Activated gamma-delta T cell treated with anti-CD3 and anti-CD28 coated beads, Interleukin-2, amount 50 U/mL, for 16 hours (primary cell): Measurements from ENCODE around the gene DUS1L.

Experiments
- DNase-seq: peaks from one replicate; pipeline ENCODE4 v3.0.0-alpha.2; 2020; ENCODE audit warnings: low read depth

DUS1L gene

DNA sequence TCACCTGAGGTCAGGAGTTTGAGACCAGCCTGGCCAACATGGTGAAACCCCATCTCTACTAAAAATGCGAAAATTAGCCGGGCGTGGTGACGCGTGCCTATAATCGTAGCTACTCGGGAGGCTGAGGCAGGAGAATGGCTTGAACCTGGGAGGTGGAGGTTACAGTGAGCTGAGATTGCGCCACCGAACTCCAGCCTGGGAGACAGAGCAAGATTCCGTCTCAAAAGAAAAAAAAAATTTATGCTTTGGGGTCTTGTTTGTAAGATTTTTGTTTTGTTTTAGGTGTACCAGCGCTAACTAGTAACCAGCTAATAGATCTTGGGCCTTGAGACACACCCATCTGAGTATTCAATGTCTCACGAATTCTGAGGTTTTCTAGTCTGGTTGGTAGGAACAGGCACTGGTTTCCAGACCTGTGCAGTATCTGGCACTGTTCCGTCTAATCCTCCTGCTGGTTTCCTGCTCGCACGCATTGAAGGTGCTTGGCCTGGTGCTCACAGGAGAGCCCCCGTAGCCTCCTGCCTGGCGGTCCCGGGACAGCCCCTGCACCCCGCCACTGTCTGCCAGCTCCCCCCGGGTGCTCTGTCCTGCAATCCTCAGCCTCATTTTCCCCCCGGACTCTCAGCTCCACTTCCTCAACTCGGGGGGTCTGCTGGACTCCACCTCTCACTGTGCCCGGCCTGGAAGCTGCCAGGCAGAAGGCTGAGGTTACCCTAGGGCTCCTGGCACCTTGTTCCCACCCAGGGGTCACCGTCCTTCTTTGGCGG, 10.6 kb upstream of the DUS1L start:
- no peak for DNase-seq

DNA sequence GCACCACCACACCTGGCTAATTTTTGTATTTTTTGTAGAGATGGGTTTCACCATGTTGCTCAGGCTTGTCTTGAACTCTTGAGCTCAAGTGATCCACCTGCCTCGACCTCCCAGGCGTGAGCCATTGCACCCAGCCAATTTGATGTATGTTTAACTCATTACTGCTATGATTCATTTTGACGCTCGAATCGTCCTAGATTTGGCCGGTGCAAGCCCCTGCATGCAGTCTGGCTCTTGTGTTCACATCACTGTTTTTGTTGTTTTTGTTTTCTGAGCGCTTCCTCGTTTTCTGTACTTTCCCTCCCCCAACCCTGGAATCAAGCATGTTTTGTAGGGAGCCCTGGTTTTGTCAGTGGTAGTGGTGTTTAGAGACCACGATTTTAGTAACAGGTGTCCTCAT, 7.8 kb upstream of the DUS1L start:
- no peak for DNase-seq

DNA sequence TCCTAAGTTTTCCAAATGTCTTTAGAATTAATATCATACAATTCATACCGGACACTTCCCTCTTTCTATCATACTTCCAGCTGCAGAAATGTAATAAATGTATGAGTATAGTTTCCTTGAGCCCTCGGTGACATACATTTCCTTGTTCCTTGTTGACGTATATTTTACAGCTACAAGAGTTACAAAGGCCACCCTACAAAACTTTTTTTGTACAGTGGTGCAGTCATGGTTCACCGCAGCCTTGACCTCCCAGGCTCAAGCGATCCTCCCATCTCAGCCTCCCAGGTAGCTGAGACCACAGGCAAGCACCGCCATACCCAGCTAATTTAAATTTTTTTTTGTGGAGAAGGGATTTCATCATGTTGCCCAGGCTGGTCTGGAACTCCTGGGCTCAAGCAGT, 7.2 kb upstream of the DUS1L start:
- no peak for DNase-seq

DNA sequence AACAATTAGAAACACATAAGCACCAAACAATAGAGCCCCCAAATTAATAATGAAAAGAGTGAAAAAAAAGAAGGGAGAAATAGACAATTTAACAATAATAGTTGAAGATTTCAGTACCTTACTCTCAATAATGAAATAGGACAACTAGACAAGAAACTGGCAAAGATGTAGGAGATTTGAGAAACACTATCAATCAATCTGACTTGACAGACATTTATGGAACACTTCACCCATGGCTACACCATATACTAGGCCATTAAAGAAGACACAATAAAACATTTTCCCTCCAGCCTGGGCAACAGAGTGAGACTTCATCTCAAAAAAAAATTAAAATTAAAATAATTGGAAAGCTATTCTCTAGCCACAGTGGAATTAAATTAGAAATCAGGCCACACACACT, 5.0 kb upstream of the DUS1L start:
- DNase-seq, result no peak

DNA sequence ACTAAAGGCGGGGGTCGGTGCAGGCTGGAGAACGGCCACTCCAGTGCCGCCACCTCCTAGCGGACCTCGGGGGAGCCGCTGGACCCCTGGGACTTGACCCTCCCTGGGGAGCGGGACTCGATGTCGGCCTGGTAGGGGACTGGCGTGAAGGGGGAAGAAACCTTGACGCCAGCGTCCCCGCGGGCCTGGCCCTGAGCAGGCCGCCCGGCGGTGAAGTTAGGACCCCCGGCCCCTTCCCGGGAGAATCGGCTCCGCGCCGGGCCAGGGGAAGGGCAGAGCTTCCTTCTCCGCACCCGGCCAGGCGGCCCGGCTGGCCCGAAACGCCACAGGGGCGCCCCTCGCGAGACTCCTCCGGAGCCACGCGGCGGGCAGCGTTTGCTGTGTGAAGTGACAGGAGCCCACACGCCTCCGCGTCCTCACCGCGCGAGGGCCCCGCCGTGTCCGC, 389 bp downstream of the DUS1L start:
- DNase-seq, result no peak

DNA sequence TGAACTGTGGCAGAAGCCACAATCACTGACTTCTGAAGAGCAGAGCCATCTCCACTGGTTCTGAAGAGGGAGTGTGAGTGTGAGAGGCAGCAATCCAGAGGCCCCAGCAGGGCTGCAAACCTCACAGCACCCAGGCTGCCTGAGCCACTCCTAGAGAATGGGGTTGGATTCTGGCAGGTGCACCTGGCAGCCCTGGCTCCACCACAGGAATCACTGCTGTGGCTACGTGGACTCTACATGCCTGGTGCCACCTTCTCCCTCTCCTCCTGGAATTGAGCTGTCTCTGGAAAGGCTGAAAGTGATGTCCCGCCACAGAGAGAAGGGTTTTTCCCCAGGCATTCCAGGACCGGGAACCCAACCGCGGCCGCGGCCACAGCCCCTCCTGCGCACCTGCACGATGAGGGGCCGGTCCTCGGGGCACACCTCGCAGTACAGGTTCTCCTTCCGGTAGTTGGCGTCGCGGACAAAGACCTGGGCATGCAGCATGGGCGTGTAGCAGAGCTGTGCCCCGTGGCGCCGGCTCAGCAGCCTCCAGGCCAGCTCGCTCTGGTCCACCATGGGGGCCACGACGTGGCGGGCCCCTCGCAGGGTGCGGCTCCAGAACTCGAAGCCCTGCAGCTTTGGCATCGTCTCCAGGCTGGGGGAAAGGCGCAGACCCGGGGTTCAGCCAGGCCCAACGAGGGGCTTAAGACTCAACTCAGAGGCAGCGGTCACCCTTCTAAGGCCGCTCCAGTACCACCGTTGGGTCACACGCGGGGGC, 991 bp downstream of the DUS1L start:
- DNase-seq, result no peak

DNA sequence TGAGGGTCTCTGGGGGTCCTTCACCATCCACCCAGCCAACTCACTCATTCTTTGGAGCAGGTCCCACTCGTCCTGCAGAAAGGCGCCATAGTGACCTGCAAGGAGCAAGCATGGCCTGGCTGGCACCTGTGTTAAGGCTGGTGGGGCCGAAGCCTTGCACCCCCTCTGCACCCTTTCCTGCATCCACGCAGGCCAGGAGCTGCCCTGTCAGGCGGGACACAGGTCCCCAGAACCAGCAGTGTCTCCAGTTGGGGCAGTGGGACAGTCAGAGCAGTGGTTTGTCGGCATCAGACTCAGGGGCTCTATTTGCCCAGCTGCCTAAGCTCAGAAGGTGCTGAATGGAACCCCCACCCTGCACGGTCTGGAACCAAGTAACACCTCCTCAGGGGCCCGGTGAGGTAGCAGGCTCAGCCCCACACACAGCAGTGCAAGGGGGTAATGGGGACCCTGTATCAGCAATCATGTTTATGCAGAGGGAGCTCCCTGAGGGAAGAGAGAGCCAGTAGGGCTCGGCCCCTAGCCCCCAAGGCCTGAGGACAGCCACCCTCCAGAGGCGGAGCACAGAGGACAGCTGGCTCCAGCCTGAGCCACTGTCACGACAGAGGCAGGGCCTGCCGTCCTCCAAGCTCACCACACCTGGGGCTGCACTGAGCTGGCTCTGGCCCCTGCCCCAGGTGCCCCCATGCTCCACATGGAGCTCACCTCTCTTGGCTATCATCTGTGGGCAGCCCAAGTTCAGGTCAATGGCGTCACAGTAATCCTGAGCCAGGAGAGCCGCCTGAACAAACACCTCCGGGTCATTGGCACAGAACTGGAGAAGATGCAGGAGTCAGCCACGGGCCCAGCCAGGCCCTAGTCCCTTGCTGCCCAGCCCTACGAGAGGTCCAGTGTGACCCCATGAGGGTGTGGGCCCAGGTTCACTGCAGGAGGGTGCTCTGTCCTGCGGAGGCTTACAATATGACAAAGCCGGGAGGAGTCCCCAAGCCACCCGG, 1.9 kb downstream of the DUS1L start:
- DNase-seq, result no peak

DNA sequence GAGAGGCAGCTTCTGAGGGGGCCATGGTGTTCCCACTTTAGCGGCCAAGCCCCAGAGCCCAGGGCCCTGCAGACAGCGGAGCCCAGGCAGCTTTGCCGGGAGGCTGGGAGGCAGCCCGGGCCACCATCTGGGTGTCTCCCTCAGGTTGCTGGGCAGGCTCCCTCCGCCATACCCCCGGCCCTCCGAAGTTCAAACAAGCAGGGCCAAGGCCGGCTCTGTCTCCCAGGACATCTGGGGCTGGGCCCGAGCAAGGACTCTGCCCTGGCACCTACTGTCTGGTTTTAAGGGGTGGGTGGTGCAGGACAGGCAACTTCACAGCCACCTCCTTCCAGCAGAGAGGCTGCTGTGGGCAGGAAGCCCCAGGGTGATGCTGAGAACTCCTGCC, 2.6 kb downstream of the DUS1L start:
- no peak for DNase-seq

DNA sequence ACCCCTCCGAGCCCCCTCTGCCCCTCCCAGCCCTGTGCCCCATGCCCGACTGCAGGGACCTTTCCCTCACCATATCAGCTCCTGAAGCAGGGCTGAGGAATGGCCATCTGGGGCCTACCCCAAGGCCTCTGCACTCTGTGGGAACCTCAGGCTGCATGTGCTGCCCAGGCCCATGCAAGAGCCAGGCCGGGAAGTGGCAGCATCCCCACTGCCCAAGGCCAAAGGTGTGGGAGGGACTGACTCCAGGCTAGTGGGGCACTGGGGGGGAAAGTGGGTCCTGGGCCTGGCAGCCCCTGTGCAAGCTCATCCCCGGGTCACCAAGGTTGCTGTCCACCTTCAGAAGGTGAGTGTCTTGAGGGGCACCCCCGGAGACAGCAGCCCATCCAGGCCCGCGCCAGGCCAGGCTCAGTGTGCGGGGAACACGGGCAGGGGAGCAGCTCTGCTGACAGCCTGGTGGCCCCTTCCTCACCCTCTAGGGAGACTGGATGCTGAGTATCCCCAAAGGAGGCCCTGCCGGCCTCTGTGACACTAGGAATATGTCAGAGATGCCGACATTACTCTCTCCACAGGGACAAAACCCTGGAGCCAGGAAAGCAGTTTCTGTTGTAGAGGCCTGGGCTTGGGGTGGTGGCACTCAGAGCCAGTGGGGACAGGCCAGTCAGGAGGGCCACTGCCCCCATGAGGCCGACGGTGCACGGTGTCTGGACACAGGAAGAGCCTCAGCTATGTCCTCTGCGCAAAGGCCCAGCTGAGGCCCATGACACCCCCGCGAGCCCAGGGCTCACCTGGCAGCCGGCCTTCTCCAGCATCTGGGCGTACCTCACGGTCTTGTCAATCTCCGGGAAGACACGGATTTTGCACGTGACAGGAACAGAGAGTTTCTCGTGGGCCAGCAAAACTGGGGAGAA, 3.3 kb downstream of the DUS1L start:
- no peak for DNase-seq

DNA sequence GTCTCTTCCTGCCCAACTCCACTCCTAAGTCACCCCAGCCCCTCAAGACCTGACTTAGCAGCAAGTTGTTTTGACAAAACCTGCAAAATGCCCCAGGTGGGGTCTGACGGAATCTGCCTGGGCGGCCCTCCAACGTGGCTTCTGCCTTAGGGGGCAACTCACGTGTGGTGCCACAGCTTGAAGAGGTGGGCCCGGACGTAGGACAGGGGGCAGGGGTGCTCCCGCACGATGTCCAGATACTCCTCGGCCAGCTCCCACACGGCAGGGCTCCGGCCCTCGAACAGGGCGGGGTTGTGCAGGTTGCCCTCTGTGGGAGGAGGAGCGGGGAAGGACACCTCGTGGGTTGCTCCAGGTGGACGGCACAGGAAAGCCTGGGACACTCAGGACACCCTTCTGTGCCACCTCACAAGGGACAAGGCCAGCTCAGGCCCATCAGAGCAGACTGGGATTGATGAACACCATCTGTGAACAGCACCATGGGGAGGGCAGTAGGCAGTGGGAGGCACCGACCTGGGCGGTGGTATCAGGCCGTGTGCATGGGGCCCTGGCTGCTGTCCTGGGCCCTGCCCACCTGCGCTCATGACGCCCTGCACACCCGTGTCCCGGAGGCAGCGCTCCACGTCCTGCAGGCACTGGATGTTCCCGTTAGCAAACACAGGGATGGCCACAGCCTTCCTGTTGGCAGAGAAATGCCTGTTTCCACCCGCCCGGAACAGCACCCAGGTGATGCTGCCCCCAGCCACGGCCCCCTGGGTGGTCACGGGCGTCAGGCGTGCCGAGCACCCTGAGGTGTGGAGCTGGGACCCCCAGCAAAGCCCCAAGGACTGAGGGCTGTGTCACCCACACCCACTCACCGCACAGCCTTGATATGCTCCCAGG, 4.3 kb downstream of the DUS1L start:
- no peak for DNase-seq

DNA sequence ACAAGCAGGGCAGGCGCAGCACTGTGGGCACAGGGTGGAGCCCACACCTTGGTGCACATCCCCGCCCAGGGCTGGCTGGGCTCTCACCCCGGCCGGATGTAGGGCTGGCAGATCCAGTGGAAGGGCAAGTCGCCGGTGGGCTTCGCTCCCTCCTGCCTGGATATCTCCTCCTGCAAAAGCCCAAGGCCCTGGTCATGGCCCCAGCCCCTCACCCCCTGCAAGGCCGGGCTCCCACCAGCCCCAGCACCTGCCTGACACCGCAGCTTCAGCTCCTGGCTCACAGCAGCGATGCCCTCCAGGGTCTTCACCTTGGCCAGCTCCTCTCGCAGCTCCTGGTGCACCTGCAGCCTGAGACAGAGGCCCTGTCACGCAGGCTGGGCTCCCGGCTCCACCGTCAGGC, 5.0 kb downstream of the DUS1L start:
- DNase-seq, result no peak

DNA sequence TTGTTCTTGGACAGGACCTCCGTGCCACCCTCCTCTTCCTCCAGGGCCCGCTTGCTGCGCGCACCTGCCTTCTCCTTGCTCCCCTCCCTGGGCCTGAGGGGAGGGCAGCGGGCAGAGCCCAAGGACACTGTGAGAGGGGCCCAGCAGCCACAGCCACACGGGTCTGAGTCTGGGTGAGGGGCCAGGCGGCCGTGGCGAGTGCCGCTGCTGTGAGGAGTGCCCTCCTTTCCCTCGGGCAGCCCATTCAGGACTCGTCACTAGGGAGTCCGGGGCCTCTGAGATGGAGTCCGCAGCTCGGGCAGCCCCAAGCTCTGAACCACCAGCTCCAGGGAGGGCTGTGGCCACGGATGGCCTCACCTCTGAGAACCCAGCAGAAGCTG, 5.6 kb downstream of the DUS1L start:
- no peak for DNase-seq

DNA sequence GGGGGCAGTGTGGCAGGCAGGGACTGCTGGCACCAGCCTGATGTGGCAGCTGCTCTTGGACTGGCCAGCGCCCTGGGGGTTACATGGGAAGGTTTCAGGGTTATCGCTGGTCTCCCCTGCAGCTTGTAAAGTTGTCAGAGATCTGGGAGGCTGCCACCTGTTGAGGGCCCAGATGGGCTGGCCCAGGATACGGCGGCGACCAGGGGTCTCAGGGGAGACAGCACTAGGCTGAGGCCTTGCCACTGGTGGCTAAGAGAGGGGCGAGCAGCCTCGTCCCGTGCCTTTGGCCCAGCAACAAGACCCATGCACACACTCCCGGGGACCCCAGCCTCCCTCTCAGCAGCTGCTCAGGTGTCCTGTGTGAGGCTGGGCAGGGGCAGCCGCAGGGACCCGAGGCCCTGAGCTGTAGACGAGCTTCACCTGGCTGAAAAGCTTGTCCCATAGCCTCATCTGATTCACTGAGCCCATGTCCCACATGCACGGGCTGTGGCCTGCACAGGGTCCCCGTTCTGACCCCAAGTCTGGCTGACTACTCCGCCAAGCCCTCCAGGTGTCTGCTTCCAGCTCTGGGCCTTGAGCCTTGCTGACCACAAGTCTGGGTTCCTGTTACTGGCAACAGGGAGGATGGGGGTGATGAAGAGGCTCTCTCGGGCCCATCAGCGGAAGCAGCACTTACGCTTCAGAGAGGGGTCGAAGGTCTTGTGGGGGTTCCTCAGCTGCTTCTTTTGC, 6.2 kb downstream of the DUS1L start:
- no peak for DNase-seq

DNA sequence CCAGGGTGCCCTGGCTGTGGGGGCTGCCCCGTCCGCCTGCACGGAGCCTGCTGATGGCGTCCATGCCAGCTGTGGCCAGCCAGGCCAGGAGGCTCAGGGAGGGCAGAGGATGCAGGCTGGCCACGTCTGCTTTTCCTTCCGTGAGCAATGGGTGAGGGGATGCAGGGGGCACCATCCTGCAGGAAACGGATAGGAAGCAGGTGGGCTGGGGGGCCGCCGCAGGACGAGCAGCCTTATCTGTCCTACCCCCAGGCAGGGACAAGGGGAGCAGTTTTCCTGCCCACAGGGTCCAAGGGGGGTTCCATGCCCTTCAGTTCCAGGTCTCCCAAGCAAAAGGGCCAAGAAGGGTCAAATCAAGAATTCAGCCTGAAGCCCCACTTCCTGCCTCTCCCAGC, 6.8 kb downstream of the DUS1L start:
- DNase-seq, result no peak

DNA sequence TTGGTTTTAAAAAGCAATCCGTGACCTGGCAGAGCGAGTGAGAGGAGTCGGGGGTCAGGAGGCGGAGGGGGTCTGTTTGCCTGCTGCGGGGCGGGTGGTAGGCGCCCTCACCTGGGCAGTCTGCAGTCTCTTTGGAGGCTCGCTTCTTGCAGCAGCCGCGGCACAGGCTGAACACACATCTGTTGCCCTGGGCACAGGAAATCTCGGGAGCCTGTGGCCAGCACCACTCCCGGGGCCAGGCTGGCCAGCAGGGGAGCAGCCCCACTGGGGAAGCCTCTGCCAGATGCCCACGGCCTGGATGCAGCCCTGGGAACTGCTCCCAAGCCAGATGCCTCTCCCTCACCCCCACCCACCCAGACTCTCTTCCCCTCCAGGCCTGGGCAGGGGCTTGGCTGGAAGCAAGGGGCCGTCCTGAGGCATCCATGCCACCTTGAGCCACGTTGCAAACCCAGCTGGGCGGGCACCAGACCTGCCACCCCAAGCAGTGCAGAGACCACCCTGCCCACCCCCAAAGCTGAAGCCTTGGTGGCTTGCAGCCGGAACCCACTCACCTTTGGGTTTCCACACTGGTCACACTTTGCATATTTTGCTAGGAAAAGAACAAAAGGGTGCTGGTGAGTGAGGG, 7.3 kb downstream of the DUS1L start:
- DNase-seq, result no peak

DNA sequence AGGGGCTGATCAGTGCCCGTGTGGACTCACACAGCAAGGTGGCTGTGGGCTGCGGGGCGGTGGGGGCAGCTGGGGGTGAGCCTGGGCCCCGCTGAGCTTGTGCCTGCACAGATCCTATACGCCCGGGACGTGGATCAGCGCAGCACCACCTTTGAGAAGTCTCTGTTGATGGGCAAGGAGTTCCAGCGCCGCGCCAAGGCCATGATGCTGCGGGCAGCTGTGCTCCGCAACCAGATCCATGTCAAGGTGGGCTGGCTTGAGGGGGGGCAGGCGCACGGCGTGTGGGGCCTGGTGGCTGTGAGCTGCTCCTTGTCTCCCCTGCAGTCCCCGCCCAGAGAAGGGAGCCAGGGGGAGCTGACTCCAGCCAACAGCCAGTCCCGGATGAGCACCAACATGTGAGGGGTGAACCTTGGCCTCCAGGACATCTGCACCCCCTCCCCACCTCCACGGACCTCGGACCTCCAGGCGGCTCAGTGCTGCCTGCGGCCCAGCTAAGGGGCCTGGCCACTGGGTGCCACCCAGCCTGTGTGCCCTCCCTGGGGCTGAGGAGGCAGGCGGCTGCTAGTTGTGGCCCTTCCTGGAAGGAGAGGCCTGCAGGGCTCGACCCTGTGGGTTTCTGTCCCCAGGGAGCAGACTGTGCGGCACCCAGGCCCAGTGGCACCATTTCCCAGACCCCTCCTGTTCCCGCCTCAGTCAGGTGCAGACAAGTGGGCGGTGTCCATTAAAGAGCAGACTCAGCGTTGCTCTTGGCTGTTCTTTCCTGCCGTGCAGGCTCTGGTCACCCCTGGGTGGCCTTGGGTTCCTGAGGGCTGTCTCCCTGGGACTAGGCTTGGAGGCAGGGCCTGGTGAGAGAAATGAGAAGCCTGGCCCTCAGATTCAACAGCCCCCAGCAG, 8.6 kb downstream of the DUS1L start:
- no peak for DNase-seq

DNA sequence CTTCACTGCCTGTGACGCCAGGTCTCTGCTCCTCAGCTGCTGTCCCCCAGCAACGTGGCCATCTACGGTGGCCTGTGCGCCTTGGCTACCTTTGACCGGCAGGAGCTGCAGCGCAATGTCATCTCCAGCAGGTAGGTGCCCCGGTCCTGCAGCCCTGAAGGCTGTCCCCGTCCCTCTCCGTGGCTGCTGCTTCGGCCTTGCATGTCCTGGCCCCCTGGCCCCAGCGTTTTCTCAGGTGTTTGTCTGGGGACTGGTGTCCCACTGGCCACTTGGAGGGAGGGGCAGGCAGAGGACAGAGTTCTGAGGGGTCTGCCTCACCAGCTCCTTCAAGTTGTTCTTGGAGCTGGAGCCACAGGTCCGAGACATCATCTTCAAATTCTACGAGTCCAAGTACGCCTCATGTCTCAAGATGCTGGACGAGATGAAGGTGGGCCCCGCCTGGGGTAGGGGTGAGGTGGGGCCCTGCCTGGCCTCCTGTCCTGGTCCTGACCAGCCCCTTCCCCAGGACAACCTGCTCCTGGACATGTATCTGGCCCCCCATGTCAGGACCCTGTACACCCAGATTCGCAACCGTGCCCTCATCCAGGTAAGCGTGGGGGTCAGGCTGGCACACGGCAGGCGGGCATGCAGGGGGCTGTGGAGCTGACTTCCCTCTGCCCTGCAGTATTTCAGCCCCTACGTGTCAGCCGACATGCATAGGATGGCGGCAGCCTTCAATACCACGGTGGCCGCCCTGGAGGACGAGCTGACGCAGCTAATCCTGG, 9.5 kb downstream of the DUS1L start:
- DNase-seq, result no peak
